HG03565 (cell line): Measurements from ENCODE around the gene UBE2D2.

Source experiments
- ATAC-seq: cut with Tn5 transposase; IDR thresholded peaks from one replicate; pipeline ENCODE4 v1.9.1; 2021; ENCODE audit warnings: mild to moderate bottlenecking, moderate library complexity; ENCODE audit not compliant: unreplicated experiment

UBE2D2 gene

DNA sequence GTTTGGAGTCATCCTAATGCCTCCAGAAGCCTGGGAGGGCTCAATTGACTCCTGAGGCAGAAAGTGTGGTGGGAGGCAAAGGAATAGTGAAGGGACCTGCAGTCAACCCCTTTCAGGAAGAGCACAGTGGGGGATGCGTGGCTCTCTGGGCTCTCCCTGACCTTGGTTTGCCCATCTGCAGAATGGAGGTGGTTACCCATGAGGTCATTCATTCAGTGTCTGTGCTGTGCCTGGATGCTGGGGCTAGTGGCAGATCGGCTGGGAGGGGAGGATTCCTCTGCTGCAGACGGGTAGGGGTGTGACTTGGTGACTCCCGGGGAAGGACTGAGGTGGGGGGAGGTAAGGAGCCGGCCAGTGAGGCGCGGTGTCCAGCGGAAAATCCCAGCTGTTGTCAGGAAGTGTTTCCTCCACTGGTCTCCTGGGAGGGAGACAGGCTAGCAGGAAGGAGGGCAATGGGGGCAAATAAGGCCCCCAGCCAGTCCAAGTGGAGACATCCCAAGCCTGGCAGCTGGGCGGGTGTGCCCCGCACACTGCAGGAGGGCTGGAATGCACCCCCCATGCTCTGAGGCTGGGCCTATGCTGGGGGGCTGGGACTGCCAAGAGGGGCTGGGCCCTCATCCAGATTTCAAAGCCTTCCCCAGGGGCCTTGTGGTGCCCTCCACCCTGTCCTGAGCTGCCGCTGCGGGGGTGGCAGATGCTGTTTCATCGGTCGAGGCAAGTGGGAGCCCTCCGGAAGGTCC is 98.0 kb downstream of the UBE2D2 start:
- ATAC-seq, result no peak

DNA sequence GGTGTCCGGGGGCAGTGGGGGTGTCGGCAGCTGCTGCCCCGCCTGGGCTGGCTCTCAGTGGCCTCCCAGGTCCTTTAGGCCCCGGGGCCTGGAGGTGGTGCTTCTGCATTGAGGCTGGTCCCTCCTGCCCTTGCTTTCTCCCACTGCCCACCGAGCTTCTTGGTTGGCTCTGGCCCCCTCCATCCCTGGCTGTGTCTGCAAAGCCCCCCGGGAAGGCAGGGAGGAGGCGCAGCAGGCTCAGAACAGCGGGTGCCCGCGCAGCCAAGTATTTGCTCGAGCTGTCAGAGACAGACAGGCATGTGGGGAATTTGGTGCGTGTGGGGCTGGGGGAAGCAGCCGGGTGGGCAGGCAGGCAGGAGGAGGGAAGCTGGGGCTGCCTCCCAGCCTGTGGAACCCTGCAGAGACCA is 98.6 kb downstream of the UBE2D2 start:
- no peak for ATAC-seq

DNA sequence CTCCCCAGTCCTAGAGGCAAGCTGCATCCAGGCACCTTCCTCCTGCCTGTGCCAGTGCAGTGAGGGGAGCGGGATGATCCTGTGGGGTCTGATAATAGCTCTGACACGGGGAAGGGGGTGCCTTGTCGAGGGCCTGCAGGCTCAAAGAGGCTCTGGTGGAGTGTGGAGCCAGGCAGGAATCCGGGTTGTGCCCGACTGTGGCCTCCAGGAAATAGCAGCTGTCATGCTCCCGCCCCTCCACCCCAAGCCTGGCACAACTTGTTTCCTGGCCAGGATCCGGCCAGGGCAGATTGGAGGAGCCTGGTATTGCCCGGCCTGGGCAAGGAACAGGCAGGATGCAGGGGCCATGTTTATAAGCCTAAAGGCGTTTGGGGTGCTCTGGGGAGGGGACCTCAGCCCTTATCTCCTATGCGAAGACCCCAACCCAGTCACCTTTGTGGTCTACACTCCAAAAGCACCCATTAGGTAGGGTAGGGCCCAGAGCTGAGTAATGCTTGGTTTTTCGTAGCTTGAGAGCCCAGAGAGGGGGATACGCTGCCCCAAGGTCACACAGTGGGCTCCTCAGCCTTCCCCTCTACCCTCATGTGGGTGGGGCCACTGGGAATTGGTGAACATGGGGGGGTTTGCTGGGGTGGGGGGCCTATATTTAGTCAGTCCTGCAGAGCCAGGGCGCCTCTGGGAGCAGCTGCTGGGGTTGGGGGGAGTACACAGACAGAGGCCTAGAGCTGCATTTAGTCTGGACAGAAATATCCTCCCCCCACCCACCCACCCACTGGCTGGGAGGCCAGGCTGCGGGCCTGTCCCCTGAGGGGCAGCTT is 99.2 kb downstream of the UBE2D2 start:
- no peak for ATAC-seq

DNA sequence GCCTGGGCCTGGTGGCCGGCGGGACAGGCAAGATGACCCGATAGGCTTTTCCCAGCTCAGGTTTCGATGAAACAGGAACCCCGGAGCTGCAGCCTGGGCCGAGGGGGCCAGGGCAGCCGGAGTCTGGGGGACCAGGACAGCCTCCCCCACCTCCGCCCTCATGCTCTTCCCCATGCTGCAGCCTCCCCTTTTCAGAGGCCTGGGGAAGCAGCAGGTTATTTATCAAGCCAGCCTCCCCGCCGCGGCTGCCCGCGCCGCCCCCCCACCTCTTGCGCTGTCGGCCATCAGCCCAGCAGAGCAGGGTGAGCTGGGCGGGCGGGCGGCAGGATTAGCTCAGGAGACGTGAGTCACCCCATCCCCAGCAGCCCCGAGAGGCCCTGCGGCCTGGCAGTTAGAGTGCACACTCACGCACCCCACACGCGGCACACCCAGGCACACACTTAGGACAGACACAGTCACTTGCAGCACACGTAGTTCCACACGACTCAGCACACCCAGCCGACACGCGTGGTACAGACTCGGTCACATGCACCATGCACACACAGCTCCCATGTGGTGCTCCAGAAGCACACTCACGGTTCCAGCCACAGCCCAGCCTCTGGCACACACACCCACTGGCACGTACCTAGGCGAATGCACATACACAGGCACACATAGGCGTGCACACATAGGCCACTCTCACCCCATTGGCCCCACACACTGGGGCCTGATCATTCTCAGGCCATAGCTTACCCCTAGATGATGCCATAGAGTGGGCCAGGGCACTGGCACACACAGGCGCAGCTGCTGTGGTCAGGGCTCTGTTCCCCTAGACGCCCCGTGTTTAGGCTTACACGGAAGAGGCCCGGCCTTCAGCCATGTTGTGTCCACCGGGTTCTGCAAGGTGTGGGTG is 100.0 kb downstream of the UBE2D2 start:
- no peak for ATAC-seq

DNA sequence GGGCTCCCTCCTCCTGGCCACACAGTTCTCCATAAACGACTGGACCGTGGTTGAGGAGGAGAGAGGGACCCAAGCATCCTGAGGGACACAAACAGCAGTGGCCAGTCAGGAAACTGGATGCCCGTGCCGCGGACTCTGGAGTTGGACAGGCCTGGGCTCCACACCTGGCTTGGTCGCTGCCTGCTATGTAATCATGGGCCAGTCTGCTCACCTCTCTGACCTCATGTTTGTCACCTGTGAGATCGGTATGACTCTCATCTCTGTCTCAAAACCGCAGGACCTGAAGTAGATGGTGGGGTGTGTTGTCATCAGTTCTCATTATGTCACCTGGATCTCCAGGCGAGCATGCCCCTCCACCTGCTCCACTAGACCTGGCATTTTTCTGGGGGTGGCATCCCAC is 101.5 kb downstream of the UBE2D2 start:
- no peak for ATAC-seq

DNA sequence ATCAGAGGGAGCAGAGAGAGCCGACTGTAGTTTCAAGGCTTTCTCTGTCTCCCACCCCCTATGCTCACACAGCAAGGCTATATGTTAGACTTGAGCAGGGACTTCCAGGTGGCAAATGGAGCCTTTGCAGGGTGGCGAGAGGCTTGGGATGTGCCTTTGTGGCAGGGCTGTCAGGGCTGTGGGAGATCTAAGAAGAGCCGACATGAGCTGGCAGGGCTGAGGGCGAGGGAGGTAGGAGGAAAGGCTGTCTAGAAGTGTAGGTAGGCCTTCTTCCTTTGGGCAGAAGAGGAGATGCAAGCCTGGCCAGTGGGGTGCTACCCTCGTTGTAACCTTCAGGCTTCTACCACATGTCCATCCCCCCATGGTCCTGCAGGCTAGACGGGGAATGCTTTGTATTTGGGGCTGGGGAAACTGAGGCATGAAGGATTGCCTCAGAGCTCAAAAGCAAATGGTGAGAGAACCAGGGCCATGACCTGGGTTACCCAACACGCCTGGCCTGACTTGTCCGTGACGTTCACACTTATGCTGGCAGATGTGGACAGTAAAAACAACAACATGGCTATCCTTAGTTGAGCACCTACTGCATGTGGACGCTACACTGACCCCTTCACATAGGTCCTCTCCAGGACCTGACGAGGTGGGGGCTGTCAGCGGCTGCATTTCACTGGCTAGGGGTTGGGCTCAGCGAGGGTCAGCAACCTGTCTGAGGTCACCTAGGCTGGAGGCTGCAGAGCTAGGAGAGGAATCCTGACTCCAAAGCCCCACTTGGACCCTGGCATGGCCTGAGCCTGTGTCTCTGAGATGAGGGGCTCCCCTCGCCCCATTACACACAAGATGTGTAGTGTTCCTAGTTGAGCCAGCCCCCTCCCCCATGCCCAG is 102.3 kb downstream of the UBE2D2 start:
- ATAC-seq, result no peak

DNA sequence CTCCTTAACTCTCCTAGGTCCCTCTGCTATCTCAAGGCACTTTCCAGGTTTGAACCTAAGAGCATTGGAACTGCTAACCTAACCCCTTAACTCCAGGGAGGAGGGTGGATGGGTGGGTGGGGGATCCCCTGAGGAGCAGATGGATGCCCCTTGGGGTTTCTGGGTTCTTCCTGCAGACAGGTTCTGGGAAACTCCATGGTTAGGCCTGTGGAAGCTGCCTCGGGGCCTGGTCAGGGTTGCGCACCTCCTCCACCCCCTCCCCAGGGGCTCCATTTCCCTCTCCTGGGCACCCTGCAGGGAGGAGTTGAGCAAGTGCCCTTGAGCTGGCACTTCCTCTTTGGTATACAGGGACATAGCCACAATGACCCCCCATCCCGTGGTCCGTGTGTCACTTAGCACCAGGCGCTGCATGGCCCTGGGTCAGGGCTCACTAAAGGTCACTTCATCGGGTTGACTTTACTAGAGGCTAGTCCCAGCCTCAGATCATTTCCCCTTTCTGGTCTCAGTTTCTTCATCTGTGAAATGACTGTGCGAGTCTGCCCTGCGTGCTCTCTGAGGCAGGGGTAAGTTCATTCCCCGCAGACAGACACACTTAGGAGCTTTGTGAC is 103.1 kb downstream of the UBE2D2 start:
- ATAC-seq, result no peak

DNA sequence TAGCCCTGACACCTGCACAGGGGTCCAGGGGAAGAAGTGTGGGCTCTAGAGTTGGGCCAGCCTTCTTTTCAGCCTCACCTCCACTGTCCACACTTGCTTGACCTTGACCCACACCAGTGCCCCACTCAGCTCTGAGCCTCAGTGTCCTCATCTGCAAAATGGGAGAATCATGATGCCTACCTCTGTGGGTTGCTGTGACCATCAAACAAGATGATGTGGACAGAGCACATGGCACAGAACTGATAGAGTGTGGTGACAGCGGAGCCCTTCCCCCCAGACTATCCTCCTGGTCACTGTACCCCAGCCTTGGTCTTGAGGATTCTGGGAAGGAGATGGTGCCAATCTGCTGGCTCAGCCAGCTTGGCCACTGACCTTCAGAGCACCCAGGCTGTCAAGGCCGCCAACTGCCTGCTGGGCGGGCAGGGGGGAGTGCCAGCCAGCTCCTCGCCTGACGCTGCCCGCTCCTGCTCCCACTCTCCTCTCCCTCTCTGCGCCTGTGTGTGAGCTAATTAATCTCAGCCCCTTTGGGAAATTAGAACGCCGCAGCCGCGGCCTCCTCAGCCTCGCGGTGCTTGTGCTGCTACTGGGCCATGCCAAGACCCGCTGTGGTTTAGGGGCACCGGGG is 103.7 kb downstream of the UBE2D2 start:
- no peak for ATAC-seq

DNA sequence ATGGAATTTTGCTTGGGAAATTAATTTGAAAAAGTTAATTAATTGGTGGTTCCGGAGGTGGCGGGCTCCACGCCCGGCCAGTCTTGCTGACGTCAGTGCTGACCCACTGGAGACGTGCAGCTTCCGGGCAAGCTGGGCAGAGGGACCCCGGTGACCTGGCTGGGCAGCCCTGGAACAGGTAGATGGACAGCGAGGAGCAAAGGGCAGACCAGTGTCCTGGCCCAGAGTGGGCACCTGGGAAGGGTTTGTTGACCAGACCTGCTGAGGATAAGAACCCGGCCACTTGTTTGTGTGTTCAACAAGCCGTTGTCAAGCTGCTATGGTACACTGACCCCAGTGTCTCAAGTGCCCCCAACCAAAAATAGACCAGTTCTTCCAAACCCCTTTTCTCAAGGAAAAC is 104.5 kb downstream of the UBE2D2 start:
- no peak for ATAC-seq

DNA sequence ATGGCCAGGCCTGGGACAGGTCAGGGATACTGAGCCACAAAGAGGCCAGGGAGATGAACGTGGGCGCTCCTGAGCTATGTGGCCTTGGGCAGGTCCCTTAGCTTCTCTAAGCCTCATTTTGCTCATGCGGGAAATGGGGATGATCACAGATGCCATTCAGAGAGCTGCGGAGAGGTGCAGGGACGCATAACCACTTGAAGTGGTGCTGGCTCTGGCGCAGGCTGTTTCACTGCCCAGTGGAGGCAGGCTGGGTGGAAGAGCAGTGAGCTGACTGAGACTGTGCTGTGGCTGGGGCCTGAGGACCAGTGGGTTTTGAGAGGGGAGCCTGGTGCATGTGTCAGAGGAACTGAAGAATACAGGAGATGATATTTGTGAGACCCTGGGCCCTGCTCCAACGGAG is 105.4 kb downstream of the UBE2D2 start:
- ATAC-seq, result no peak

DNA sequence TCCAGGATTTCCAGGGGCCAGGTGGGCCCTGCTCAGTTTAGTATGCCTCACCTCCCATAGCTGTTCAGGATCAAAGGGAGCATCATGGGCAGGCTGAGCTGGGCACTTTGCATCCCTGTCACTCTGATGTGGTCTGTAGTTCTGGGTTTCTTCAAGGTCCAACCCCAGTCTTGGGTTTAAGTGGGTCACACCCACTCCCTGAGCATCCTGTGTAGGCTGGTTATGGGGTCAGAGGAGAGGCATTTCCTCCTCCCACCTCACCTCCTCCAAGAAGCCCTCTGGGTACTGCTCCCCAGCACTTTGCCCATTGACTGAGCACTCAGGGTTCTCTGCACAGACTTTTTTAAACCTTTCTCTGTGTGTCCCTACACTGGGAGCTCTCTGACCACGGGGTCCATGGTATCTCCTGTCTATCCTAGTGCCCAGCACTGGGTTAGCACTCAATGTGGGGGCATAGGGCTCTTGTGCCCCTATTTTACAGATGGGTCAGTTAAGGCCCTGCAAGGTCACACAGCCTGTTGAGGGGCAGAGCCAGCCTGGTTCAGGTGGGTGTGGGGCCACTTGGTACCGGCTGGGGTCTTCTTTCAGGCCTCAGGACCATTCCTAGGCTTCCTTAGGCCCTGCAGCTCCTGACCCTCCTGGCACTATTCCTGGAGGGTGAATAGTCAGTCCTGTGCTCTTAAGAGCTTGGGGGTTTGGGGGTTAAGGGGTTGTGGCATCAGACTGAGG is 106.0 kb downstream of the UBE2D2 start:
- ATAC-seq, result no peak

DNA sequence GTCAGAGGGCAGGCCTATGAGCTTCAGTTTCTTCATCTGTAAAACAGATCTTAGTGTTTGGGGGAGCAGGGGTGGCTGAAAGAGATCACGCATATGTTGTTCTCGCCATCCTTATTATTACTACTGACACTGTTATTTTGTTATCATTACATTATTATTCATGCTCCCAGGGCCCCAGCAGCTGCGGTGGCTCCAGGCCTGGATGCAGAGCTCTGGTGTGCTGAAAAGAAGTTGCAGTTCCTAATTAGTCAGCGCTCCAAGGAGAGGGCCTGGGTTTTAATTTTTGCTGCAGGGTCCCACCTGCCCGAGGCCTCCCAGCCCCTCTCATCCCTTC is 106.6 kb downstream of the UBE2D2 start:
- no peak for ATAC-seq

DNA sequence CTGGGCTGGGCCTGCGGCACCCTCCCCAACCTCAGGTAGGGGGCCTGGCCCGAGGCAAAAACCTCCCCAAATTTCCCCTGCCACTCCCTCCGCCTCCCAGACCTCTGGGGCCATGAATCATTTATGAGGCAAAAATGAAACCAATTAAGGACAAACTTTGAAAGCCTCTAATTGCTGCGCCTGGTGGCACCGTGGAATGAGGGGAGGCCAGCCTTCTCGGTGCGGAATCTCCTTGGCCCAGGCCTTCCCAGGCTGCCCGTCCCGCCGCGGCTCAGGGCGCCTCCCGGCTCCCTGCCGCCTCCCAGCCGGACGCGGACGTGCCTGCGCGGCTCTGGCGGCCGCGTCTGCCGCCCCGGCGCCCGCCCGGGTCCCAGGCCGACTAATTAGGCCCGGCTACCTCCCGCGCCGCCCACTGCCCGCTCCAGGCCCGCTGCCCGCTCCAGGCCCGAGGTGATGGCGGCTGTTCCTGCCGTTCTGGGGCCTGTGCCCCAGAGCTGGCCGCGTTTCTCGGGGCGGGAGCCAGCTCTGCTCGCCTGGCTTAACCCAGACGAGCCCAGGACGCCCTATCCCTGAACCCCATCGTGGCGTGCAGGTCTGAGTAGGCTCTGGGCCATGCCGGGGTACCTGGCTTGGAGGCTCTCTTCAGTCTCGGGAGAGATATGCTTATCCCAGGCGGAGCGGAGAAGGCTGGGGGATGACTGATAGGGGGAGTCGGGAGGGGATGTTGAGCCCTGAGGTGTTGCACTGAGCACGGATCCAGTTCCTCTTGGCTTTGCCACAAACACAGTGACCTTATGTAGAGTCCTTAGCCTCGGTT is 107.1 kb downstream of the UBE2D2 start:
- ATAC-seq, result no peak

DNA sequence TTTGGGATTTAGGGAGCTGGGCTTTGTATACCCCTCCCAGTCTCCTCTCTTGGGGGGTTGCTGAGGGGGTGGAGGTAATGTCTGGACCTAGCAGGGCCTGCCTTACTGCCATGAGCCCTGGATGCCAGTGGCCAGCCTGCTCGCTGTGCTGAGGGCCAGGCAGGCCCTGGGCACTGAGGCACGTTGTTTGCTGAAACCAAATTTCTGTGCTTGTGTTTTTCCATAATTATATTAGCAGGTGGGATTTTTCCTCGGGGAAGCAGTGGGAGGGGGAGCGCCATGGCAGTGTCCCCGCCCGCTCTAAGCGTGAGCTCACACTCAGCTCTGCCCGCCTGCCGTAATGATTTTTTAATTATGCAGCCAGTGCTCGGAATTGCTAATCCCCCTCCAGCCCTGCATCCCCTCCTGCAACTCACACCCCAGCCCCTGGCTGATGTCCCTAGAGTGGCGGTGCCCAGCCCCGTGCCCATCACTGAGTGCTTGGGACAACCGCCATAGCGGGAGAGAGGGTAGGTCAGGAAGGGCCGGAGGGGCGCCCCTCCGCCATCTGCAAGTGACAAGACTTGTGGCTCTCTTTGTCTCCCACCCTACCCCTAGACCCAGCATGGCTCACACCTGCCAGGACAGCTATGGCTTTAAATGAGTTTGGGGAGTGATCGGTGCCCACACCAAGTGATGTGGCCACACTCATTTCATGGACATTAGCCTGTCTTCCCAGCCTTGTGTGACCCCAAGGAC is 108.0 kb downstream of the UBE2D2 start:
- no peak for ATAC-seq

DNA sequence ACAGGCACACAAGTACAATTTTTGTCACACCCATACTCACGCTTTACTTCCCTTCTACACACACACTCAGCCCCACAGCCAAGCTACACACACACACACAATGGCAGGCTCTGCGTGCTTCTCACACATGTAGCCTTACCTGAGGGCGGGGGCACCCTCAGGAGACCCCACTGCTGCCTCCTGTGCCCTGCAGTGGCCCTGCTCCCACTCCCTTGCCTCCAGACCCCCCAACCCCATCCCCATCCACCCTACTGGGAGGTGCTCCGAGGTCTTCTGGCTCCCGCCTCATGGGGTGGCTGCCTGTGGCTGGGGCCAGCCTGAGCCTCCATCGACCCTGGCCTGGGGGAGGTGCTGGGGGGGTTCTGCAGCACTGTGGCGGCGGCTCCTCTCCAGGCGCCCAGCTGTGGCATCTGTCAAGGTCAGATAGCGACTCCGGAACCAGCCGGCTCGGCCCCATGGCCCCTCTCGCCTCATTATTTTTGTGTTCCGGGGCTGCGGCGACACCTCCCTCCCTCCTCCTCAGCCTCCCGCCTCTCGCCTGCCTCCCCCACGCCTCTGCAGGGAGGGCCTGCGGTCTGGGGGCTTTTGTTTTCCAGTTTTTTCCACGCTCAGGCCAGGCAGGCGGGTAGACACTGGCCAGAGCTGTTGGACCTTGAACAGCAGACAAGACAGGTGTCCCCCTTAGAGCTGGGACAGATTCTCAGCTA is 108.7 kb downstream of the UBE2D2 start:
- no peak for ATAC-seq

DNA sequence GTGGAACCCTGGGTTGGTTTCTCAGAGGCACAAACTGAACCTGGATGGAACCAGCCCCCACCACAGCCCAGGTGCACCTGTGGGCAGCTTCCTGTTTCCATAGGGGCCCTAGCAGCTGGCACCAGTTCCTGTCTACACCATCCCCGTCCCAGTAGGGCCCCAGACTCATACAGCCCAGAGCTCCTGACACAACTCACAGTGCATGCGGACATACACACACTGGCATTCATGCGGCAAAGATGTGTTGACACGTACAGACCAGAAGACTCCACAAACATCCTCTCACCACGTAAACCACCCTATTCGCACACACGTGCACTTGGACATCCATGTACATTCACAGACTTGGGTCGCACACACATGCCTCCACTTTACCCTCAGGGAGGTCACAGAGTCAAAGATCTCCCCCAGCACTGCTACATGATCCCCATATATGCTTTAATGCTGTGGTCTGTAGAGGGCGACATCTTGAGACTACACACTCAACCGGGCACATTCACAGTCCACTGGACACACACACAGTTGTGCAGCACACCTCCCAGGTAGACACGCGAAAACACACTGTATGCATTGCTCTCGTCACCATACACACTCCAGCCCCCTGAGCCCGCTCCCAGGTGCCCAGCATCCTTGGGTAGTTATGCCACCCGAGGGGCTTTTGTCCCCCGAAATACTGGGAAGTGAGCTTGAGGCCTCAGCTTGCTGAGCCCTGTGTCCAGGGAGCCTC is 109.4 kb downstream of the UBE2D2 start:
- ATAC-seq, result peak; percentile 27
